Neural cell (in vitro differentiated cells): Measurements from ENCODE around the gene NRXN2.

Experiments used
- CTCF ChIP-seq: fragments of 450-650 bp; IDR thresholded peaks from 2 replicates; pipeline ENCODE4 v1.5.1; 2014; ENCODE audit warnings: antibody characterized with exemption, mild to moderate bottlenecking, moderate library complexity; ENCODE audit not compliant: poor library complexity, severe bottlenecking
- RAD21 ChIP-seq: fragments of 450-650 bp; conservative IDR thresholded peaks from 2 replicates; pipeline ENCODE4 v1.6.1; 2014; ENCODE audit warnings: antibody characterized with exemption, mild to moderate bottlenecking, moderate library complexity

DNA sequence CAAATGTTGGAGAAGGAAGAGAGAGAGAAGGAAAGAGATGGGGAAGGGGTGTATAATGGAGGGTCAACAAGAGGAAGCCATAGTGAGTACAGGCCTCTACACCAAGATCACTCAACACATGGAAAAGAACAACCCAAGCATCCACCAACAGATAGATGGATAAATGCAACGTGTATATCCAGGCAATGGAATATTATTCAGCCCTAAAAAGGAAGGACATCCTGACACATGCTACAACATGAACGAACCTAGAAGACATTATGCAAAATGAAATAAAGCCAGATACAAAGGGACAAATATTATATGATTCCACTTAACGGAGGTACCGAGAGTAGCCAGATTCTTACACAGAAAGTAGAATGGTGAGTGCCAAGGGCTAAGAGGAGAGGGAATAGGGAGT is 59.3 kb downstream of the NRXN2 start:
- TF ChIP-seq CTCF (no peak), RAD21 (no peak)
